IPS-18a (cell line): ENCODE measurements around the gene CASR.

Experiments used
- H3K27ac ChIP-seq: one replicate; pipeline ENCODE4 v1.5.1; 2013; ENCODE audit warnings: low read length
- H3K27me3 ChIP-seq: one replicate; pipeline ENCODE4 v1.6.1; 2013; ENCODE audit warnings: mild to moderate bottlenecking, low read length; ENCODE audit not compliant: control insufficient read depth, insufficient read depth
- H3K36me3 ChIP-seq: one replicate; pipeline ENCODE4 v1.6.1; 2013; ENCODE audit warnings: low read depth, low read length; ENCODE audit not compliant: control insufficient read depth
- H3K4me1 ChIP-seq: one replicate; pipeline ENCODE4 v1.6.1; 2013; ENCODE audit warnings: low read depth, low read length; ENCODE audit not compliant: control insufficient read depth
- H3K4me3 ChIP-seq: one replicate; pipeline ENCODE4 v1.5.1; 2013; ENCODE audit warnings: low read length
- H3K9ac ChIP-seq: one replicate; pipeline ENCODE4 v1.6.1; 2013; ENCODE audit warnings: mild to moderate bottlenecking, low read length, moderate library complexity
- H3K9me3 ChIP-seq: one replicate; pipeline ENCODE4 v1.6.1; 2013; ENCODE audit warnings: low read depth, low read length; ENCODE audit not compliant: control insufficient read depth

Gene CASR

DNA sequence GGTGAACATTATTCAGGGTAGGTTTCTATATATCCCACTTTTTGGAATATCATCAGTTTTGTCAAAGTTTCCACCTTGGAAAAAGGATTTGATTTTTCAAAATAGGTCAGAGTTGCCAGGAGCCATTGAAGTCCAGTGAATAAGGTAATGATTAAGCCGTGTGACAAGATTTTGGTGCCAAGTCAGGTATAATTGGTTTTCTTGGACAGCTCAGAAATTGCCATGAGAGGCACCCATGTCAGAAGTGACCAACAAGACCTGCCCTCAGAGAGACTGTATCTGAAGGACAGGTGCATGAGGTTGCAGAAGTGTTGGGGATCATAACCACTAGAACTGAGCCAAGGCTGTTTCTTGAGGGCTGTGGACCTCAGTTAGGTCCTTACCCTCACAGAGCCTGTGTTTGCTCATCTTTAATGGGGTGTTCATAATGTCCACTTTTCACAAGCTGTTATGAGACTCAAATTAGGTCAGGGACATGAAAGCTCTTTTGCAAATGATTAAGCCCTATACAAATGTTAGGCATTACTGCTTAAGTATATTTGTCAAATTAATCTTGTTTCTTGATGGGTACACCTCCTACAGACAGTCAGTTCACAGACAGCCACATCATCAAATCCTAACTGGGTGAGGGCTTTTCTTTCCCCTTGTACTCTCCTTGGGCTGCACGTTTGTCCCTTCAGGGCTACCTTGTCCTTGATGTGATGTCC, 32.3 kb downstream of the CASR start:
- no peak overlapping the region for H3K27ac ChIP-seq

DNA sequence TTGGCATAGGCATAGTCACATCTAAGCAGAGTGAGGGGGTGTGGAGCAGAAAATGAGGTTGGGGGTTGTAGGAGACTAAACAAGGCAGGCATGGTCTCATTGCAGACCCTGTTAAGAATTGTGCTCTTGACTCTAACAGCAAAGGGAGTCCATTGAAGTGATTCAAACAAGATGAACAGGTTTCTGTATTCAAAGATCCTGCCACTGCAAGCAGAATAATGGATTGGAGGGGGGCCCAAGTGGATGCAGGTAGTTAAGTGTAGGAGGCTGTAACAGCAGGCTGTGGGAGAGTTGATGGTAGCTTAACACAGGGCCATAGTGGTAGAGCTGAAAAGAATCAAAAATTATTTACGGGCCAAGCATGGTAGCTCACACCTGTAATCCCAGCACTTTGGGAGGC, 34.4 kb downstream of the CASR start:
- H3K27ac ChIP-seq = no peak overlapping the region
- no peaks in the 10 kb centered on the region for H3K4me1 ChIP-seq
- no peak overlapping the region for H3K4me3 ChIP-seq
- no peaks in the 10 kb centered on the region for H3K9me3 ChIP-seq
- H3K9ac ChIP-seq = no peak overlapping the region
- no peaks in the 10 kb centered on the region for H3K36me3 ChIP-seq
- no peaks in the 10 kb centered on the region for H3K27me3 ChIP-seq

More for the DNA sequence above, 32.3 kb downstream of the CASR start:
- H3K9ac ChIP-seq = no peak overlapping the region
- H3K9me3 ChIP-seq = no peaks in the 10 kb centered on the region
- no peaks in the 10 kb centered on the region for H3K27me3 ChIP-seq
- no peaks in the 10 kb centered on the region for H3K4me1 ChIP-seq
- H3K36me3 ChIP-seq = no peaks in the 10 kb centered on the region
- no peak overlapping the region for H3K4me3 ChIP-seq

DNA sequence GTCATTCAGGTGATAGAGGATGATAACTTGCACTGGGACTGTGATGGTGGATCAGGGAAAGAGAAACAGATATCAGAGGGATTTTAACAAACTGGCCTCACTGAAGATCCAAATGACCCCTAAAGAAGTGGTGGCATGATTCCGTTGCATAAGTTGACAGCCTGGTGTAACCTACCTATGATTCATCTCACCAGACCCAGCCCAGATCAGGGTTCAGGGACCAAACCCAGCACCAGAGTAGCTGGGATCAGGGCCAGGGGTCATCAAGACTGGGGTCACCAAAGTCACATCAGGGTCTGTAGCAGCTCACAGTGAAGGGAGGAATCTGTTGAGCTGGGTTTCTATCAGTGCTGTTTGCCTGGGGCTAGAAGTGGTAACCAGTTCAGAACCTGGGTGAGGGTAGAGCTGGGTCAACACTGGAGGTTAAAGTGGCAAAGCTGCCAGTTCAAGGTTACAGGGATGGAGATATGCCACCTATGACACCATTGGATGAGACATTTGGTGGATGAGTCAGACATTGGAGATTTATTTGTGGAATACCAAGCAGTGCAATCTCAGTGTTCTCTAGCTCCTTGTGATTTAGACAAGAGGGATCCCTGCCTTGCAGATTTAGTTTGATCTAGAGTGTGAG, 35.9 kb downstream of the CASR start:
- Histone ChIP-seq H3K36me3 (no peaks in the 10 kb centered on the region), H3K4me3 (no peak overlapping the region), H3K27ac (no peak overlapping the region), H3K4me1 (no peaks in the 10 kb centered on the region), H3K9ac (no peak overlapping the region), H3K27me3 (no peaks in the 10 kb centered on the region), H3K9me3 (no peaks in the 10 kb centered on the region)

DNA sequence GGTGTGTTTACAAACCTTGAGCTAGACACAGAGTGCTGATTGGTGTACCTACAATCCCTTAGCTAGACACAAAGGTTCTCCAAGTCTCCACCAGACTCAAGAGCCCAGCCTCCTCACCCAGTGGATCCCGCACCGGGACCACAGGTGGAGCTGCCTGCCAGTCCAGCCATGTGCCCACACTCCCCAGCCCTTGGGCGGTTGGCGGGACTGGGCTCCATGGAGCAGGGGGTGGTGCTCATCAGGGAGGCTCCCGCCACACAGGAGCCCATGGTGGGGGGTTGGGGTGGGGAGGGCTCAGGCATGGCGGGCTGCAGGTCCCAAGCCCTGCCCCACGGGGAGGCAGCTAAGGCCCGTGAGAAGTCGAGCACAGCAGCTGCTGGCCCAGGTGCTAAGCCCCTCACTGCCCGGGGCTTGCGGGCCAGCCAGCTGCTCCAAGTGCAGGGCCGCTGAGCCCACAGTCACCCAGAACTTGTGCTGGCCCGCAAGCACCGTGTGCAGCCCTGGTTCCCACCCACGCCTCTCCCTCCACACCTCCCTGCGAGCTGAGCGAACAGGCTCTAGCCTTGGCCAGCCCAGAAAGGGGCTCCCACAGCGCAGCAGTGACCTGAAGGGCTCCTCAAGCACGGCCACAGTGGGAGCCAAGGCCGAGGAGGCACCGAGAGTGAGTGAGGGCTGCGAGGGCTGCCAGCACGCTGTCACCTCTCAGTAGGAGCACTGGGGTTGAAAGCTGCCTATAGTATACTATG, 43.7 kb downstream of the CASR start:
- H3K27ac ChIP-seq = no peak overlapping the region
- no peak overlapping the region for H3K4me3 ChIP-seq
- no peaks in the 10 kb centered on the region for H3K36me3 ChIP-seq
- H3K9me3 ChIP-seq = no peaks in the 10 kb centered on the region
- no peaks in the 10 kb centered on the region for H3K4me1 ChIP-seq
- no peaks in the 10 kb centered on the region for H3K27me3 ChIP-seq
- H3K9ac ChIP-seq = no peak overlapping the region

DNA sequence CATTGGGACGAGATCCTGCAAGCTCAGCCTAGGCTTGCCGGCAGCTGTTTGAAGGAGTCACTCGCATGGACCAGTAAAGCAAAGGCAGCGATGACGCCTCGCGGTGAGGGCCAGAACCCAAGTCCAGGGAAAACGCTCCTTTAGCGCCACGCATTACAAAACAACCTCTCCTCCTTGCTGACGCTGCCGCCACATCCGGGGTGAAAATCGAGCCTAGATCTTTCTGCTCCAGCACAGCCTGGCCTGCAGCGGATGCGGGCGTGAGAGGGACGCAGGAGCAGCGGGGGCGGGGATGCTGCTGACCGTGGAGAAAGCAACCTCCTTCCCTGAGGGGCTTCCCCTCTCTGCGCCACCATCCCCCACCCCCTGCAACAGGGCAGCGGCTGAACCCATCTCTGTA, 46.7 kb downstream of the CASR start:
- Histone ChIP-seq H3K4me3 (no peak overlapping the region), H3K27me3 (no peaks in the 10 kb centered on the region), H3K27ac (no peak overlapping the region), H3K9me3 (no peaks in the 10 kb centered on the region), H3K36me3 (no peaks in the 10 kb centered on the region), H3K4me1 (no peaks in the 10 kb centered on the region), H3K9ac (no peak overlapping the region)

DNA sequence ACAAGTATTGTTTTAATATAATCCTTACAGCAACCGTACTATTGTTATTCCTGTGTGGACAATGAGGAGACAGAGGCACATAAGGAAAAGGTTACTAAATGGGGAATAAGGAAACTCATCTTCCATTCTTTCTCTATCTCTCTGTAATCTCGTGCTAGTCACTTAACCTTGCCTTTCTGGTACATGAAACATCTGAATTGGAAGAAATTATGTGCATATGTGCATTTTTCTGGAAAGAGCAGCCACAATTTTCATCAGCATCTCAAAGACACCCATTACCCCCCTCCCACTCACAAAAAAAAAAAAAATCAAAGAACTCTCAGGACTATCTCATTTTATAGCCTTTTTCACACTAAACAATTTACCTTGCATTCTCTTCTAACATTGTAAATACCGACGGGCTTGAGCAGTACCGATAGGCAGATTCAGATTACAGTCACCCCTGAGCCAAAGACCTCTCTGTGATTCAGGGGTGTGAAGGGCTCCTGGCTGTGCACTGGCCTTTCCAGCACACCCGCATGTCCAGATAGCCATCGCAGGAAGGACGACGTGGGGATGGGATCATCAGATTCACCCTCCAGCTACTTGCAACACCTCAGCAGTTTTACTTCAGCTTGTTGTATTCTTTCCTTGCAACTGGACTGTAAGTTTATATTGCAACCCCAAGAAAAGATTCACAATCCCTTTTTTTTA, 48.1 kb downstream of the CASR start:
- H3K9ac ChIP-seq = no peak overlapping the region
- H3K36me3 ChIP-seq = no peaks in the 10 kb centered on the region
- H3K27ac ChIP-seq = no peak overlapping the region
- no peaks in the 10 kb centered on the region for H3K9me3 ChIP-seq
- H3K4me1 ChIP-seq = no peaks in the 10 kb centered on the region
- no peaks in the 10 kb centered on the region for H3K27me3 ChIP-seq
- no peak overlapping the region for H3K4me3 ChIP-seq

DNA sequence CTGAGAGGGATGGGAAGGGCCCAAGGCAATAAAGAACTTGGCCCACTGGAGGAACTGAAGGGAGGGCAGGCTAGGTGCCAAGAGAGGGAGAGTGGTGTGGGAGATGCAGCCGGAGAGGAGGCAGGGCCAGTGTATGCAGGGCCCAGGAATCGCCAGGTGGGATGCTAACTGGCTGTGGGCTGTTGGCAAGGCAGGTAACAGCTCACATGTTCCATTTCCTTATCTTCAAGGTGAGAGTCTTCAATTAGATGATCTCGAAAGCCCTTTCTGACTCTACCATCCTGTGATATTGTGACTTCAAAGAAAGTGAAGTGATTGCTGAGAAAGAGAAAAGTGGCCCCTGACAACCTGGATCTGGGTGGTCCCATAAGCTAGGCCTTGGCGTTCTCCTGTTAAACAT, 49.0 kb downstream of the CASR start:
- Histone ChIP-seq H3K9me3 (no peaks in the 10 kb centered on the region), H3K4me1 (no peaks in the 10 kb centered on the region), H3K36me3 (no peaks in the 10 kb centered on the region), H3K4me3 (no peak overlapping the region), H3K27me3 (no peaks in the 10 kb centered on the region), H3K27ac (no peak overlapping the region), H3K9ac (no peak overlapping the region)

DNA sequence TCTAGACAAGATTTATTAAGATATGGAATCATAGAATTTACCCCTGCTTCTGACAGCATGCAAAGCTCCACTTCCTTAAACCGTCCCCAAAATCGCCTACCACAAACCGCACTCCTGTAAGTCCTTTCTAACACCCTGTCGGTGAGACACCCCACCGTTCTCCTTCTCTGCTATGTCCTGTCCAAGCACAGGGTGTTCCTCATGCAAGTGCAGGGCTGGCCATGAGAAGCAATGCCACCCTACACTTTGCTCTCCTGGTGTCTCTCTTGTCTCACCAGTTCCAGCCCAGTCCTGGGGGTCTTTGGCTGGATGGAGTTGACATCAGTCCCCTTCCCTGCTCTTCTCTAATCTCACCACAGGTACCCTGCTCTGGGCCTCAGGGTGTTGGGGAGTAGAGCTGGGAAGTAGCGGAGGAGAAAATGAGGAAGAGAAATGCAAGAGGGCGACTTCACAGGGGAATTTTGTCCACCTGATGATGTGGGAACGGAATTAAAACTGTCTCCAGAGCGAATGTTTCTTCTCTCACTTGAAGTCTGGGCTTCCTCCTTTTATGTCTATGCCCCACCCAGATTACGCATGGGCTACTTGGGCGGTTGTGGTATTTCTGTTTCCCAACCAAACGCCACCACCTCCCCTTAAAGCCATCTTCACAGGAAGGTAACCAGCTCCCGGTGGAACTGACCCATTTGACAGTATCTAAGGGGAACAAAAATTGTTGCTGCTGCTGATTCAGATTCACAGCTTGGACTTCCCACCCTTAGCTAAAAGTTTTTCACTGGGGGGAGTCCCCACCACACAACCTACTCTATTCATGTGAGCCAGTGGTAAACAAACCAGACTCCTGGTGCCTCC, 49.9 kb downstream of the CASR start:
- H3K9ac ChIP-seq = no peak overlapping the region
- no peak overlapping the region for H3K4me3 ChIP-seq
- H3K9me3 ChIP-seq = no peaks in the 10 kb centered on the region
- no peaks in the 10 kb centered on the region for H3K4me1 ChIP-seq
- no peaks in the 10 kb centered on the region for H3K36me3 ChIP-seq
- H3K27me3 ChIP-seq = no peaks in the 10 kb centered on the region
- H3K27ac ChIP-seq = no peak overlapping the region

DNA sequence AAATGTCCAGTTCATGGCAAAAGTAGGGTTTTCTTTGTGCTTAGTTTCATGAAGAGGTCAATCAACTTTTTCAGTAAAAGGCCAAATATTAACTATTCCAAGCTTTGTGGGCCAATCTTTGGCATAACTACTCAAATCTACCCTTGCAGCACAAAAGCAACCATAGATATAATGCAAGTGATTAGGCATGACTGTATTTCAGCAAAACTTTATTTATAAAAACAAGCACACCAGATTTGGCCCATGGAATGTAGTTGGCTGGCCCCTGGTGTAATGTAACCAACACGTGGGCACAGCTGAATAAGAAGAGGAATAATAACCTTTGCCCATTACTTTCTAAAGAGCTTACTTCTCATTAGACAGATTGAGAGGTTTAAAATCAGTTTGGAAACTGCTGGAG, 50.6 kb downstream of the CASR start:
- Histone ChIP-seq H3K36me3 (no peaks in the 10 kb centered on the region), H3K9me3 (no peaks in the 10 kb centered on the region), H3K4me3 (no peak overlapping the region), H3K27me3 (no peaks in the 10 kb centered on the region), H3K9ac (no peak overlapping the region), H3K27ac (no peak overlapping the region), H3K4me1 (no peaks in the 10 kb centered on the region)

DNA sequence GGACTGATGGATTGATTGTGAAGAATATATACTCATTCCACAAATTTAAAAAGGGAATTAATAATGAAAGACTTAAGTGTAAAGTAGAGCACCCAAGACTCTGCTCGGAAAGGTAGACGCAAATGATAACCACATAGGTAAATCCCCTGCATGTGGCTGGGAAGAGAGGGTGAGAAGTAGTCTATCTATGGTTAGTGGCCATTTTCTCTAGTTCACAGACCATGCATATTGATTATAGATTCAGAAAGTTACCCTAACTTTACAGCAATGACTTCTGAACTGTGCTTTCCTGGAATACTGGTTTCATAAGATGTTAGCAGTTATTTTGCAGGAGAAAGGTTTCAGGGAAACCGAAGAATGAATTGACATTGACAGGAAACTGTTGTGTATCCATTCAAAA, 51.7 kb downstream of the CASR start:
- Histone ChIP-seq H3K27me3 (no peaks in the 10 kb centered on the region), H3K36me3 (no peaks in the 10 kb centered on the region), H3K4me3 (no peak overlapping the region), H3K9ac (no peak overlapping the region), H3K4me1 (no peaks in the 10 kb centered on the region), H3K27ac (no peak overlapping the region), H3K9me3 (no peaks in the 10 kb centered on the region)

DNA sequence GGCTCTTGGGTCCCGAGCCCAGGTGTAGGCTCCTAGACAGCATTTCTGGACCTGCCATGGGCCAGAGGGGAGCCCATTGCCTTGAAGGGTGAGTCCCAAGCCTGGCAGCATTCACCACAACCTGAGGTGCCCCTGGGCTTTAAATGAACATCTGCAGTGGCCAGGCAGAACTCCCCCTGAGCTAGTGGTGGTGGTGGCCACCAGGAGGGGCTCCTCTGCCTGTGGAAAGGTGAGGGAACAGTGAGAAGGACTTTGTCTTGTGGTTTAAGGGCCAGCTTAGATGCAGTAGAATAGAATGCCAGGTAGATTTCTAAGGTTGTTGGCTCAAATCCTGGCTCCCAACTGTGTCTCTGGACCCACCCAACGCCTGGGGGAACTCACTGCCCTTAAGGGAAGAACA, 55.6 kb downstream of the CASR start:
- Histone ChIP-seq H3K9ac (no peak overlapping the region), H3K27me3 (no peaks in the 10 kb centered on the region), H3K9me3 (no peaks in the 10 kb centered on the region), H3K4me3 (no peak overlapping the region), H3K27ac (no peak overlapping the region), H3K36me3 (no peaks in the 10 kb centered on the region), H3K4me1 (no peaks in the 10 kb centered on the region)
